Liver (tissue), 3 donors: ENCODE results near the gene ESRRB.

Experiments
- ATF3 ChIP-seq: IDR thresholded peaks from 2 replicates; pipeline ENCODE4 v1.6.1; 2016; ENCODE audit warnings: antibody characterized with exemption
- CTCF ChIP-seq: fragments of 150-350 bp; IDR thresholded peaks from 2 replicates; pipeline ENCODE4 v1.5.1; 2017; ENCODE audit warnings: improper control_type of control experiment, low read depth, low read length; ENCODE audit not compliant: missing input control
- MAX ChIP-seq: IDR thresholded peaks from 2 replicates; pipeline ENCODE4 v1.6.1; 2016; ENCODE audit warnings: antibody characterized with exemption
- YY1 ChIP-seq: IDR thresholded peaks from 2 replicates; pipeline ENCODE4 v1.6.1; 2016; ENCODE audit warnings: antibody characterized with exemption, mild to moderate bottlenecking
- ZBTB33 ChIP-seq: IDR thresholded peaks from 2 replicates; pipeline ENCODE4 v1.6.1; 2016; ENCODE audit warnings: antibody characterized with exemption
- donor health status: healthy.
- donor health status: healthy.

- no peak for TF ChIP-seq CTCF
- no peak for TF ChIP-seq MAX
- no peak for TF ChIP-seq YY1
- TF ChIP-seq ZBTB33, result no peak
- TF ChIP-seq ATF3, result no peak
Observed at GRCh38 chr14:76377735-76378074, 1.8 kb downstream of the ESRRB start.
